Astrocyte (in vitro differentiated cells and primary cell): ENCODE data around the gene CER1. TPM values are rescaled to one million over a fixed set of nuclear protein-coding genes. Genes with fewer than 3 reads are reported as not detected.

Source experiments
- DNase-seq: peaks from one replicate; pipeline ENCODE4 v3.0.0-alpha.2; 2010; ENCODE audit warnings: low read depth
- FAIRE-seq: peaks from 2 replicates; lab custom pipeline; 2011; peaks lifted over from hg19 to GRCh38; lab: Jason Lieb, UNC
- H2AFZ ChIP-seq: 2 replicates; pipeline ENCODE4 v1.6.0; 2012; ENCODE audit warnings: low read depth, low read length, inconsistent platforms
- H3K27ac ChIP-seq: 2 replicates; pipeline ENCODE4 v1.5.1; 2011; ENCODE audit warnings: low read depth, low read length, inconsistent platforms
- H3K27me3 ChIP-seq: 2 replicates; pipeline ENCODE4 v1.6.0; 2011; ENCODE audit warnings: low read length, inconsistent platforms; ENCODE audit not compliant: insufficient read depth
- H3K36me3 ChIP-seq: 2 replicates; pipeline ENCODE4 v1.5.1; 2011; ENCODE audit warnings: low read length, inconsistent platforms; ENCODE audit not compliant: insufficient read depth
- H3K4me1 ChIP-seq: 2 replicates; pipeline ENCODE4 v1.5.1; 2011; ENCODE audit warnings: low read length, inconsistent platforms; ENCODE audit not compliant: insufficient read depth
- H3K4me2 ChIP-seq: 2 replicates; pipeline ENCODE4 v1.6.0; 2012; ENCODE audit warnings: low read length, inconsistent platforms
- H3K4me3 ChIP-seq: 2 replicates; pipeline ENCODE4 v1.5.1; 2011; ENCODE audit warnings: low read depth, mild to moderate bottlenecking, low read length, inconsistent platforms; ENCODE audit not compliant: insufficient read depth
- H3K79me2 ChIP-seq: 2 replicates; pipeline ENCODE4 v1.6.0; 2012; ENCODE audit warnings: mild to moderate bottlenecking, low read length, inconsistent platforms; ENCODE audit not compliant: insufficient read depth
- H3K9ac ChIP-seq: 2 replicates; pipeline ENCODE4 v1.6.0; 2012; ENCODE audit warnings: mild to moderate bottlenecking, low read length, inconsistent platforms
- H3K9me3 ChIP-seq: 2 replicates; pipeline ENCODE4 v1.5.1; 2012; ENCODE audit warnings: low read depth, mild to moderate bottlenecking, low read length, inconsistent platforms; ENCODE audit not compliant: insufficient read depth
- H4K20me1 ChIP-seq: 2 replicates; pipeline ENCODE4 v1.6.0; 2012; ENCODE audit warnings: low read length, inconsistent platforms; ENCODE audit not compliant: insufficient read depth
- H3K27ac Mint-ChIP-seq: one replicate; pipeline ENCODE4 v1.8.0; 2021; ENCODE audit warnings: mild to moderate bottlenecking, mixed read lengths; ENCODE audit not compliant: unreplicated experiment
- H3K27me3 Mint-ChIP-seq: one replicate; pipeline ENCODE4 v1.8.0; 2021; ENCODE audit warnings: low read depth, mixed read lengths; ENCODE audit not compliant: unreplicated experiment
- H3K36me3 Mint-ChIP-seq: one replicate; pipeline ENCODE4 v1.8.0; 2021; ENCODE audit warnings: low read depth, mixed read lengths; ENCODE audit not compliant: unreplicated experiment
- H3K4me1 Mint-ChIP-seq: one replicate; pipeline ENCODE4 v1.8.0; 2021; ENCODE audit warnings: low read depth, mixed read lengths; ENCODE audit not compliant: unreplicated experiment
- H3K4me3 Mint-ChIP-seq: one replicate; pipeline ENCODE4 v1.8.0; 2021; ENCODE audit warnings: mild to moderate bottlenecking, moderate library complexity, mixed read lengths; ENCODE audit not compliant: unreplicated experiment
- H3K9me3 Mint-ChIP-seq: one replicate; pipeline ENCODE4 v1.8.0; 2021; ENCODE audit warnings: mild to moderate bottlenecking, mixed read lengths; ENCODE audit not compliant: unreplicated experiment
- EZH2 ChIP-seq: IDR thresholded peaks from 2 replicates; pipeline ENCODE4 v1.6.1; 2012; ENCODE audit warnings: mild to moderate bottlenecking, low read length, inconsistent platforms; ENCODE audit not compliant: insufficient read depth
- total RNA-seq: library from RNA; stranded (reverse); gene quantifications from 2 replicates; pipeline ENCODE4 v1.2.1, GENCODE V29; 2021
- TF ChIP-seq, protein P1 (sequence below): IDR thresholded peaks from 2 replicates; pipeline ENCODE4 v1.5.1; 2011; ENCODE audit warnings: low read depth, mild to moderate bottlenecking, inconsistent platforms, low read length, moderate library complexity; ENCODE audit not compliant: insufficient read depth

CER1 gene
- total RNA-seq, 1 donor from 2014 or later: 2.8 TPM

- H4K20me1 ChIP-seq: no peaks in the 10 kb centered on the region
- H3K4me3 ChIP-seq: no peak overlapping the region
- no peaks in the 10 kb centered on the region for H3K79me2 ChIP-seq
- TF ChIP-seq, protein P1, sequence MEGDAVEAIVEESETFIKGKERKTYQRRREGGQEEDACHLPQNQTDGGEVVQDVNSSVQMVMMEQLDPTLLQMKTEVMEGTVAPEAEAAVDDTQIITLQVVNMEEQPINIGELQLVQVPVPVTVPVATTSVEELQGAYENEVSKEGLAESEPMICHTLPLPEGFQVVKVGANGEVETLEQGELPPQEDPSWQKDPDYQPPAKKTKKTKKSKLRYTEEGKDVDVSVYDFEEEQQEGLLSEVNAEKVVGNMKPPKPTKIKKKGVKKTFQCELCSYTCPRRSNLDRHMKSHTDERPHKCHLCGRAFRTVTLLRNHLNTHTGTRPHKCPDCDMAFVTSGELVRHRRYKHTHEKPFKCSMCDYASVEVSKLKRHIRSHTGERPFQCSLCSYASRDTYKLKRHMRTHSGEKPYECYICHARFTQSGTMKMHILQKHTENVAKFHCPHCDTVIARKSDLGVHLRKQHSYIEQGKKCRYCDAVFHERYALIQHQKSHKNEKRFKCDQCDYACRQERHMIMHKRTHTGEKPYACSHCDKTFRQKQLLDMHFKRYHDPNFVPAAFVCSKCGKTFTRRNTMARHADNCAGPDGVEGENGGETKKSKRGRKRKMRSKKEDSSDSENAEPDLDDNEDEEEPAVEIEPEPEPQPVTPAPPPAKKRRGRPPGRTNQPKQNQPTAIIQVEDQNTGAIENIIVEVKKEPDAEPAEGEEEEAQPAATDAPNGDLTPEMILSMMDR: no peak
- no peak for TF ChIP-seq EZH2
- H3K9ac ChIP-seq: no peak overlapping the region
- H3K9me3 Mint-ChIP-seq: peaks cover 10% of the 10 kb centered on the region
- H3K27me3 Mint-ChIP-seq: no peaks in the 10 kb centered on the region
- H2AFZ ChIP-seq: no peak overlapping the region
- DNase-seq (no peak), FAIRE-seq (no peak)
- peaks cover 13% of the 10 kb centered on the region for H3K4me1 Mint-ChIP-seq
- no peaks in the 10 kb centered on the region for H3K36me3 ChIP-seq
- no peak overlapping the region for H3K27ac ChIP-seq
- no peak overlapping the region for H3K4me3 Mint-ChIP-seq
- H3K4me2 ChIP-seq: no peak overlapping the region
- no peak overlapping the region for H3K27ac Mint-ChIP-seq
- H3K27me3 ChIP-seq: no peaks in the 10 kb centered on the region
- H3K4me1 ChIP-seq: no peaks in the 10 kb centered on the region
- H3K9me3 ChIP-seq: no peaks in the 10 kb centered on the region
- H3K36me3 Mint-ChIP-seq: no peaks in the 10 kb centered on the region
Measured at GRCh38 chr9:14706530-14707140, 15.9 kb downstream of the CER1 start.

- FAIRE-seq: no peak
- Histone ChIP-seq H3K4me2 (no peak overlapping the region), H2AFZ (no peak overlapping the region), H3K9me3 (no peaks in the 10 kb centered on the region), H3K4me3 (no peak overlapping the region), H3K27me3 (peaks cover 4% of the 10 kb centered on the region), H3K79me2 (no peaks in the 10 kb centered on the region), H3K27ac (no peak overlapping the region), H4K20me1 (no peaks in the 10 kb centered on the region), H3K36me3 (no peaks in the 10 kb centered on the region), H3K4me1 (no peaks in the 10 kb centered on the region), H3K9ac (no peak overlapping the region)
- H3K4me1 Mint-ChIP-seq: no peaks in the 10 kb centered on the region
- H3K36me3 Mint-ChIP-seq: no peaks in the 10 kb centered on the region
- DNase-seq: no peak
- no peaks in the 10 kb centered on the region for H3K27me3 Mint-ChIP-seq
- H3K4me3 Mint-ChIP-seq: no peak overlapping the region
- TF ChIP-seq, protein P1: no peak
- TF ChIP-seq EZH2: no peak
- H3K9me3 Mint-ChIP-seq: peaks cover 9% of the 10 kb centered on the region
- no peak overlapping the region for H3K27ac Mint-ChIP-seq
Measured at GRCh38 chr9:14705079-14705478, 17.5 kb downstream of the CER1 start.

- Histone ChIP-seq H3K36me3 (no peaks in the 10 kb centered on the region), H3K4me1 (no peaks in the 10 kb centered on the region), H3K27ac (no peak overlapping the region), H3K9ac (no peak overlapping the region), H4K20me1 (no peaks in the 10 kb centered on the region), H3K79me2 (no peaks in the 10 kb centered on the region), H2AFZ (no peak overlapping the region), H3K4me3 (no peak overlapping the region), H3K4me2 (no peak overlapping the region), H3K27me3 (peaks cover 4% of the 10 kb centered on the region), H3K9me3 (no peaks in the 10 kb centered on the region)
- Mint-ChIP-seq H3K27me3 (no peaks in the 10 kb centered on the region), H3K4me3 (no peak overlapping the region), H3K9me3 (peaks cover 4% of the 10 kb centered on the region), H3K27ac (no peak overlapping the region), H3K36me3 (no peaks in the 10 kb centered on the region), H3K4me1 (no peaks in the 10 kb centered on the region)
- TF ChIP-seq, protein P1: no peak
- TF ChIP-seq EZH2: no peak
- FAIRE-seq: no peak
- DNase-seq: no peak
Measured at GRCh38 chr9:14704281-14704680, 18.3 kb downstream of the CER1 start.
